Muscle layer of duodenum (tissue), 2 donors: ENCODE data around the gene ERN1.

ENCODE experiments used
- H3K27ac ChIP-seq: one replicate; pipeline ENCODE4 v1.7.0; 2013; ENCODE audit warnings: mild to moderate bottlenecking, low read length
- H3K27me3 ChIP-seq: one replicate; pipeline ENCODE4 v1.7.0; 2013; ENCODE audit warnings: low read depth, mild to moderate bottlenecking, control low read depth, low read length
- H3K36me3 ChIP-seq, 2 donors: one replicate each; pipeline ENCODE4 v1.7.0; 2013; ENCODE audit warnings: low read length in 2 of 2, control low read depth in 1 of 2, mild to moderate bottlenecking in 1 of 2; ENCODE audit not compliant: insufficient read depth in 2 of 2, control insufficient read depth in 1 of 2
- H3K4me1 ChIP-seq, 2 donors: one replicate each; pipeline ENCODE4 v1.7.0; 2013; ENCODE audit warnings: low read length in 2 of 2, mild to moderate bottlenecking in 2 of 2, control low read depth in 1 of 2, moderate library complexity in 1 of 2; ENCODE audit not compliant: insufficient read depth in 2 of 2, control insufficient read depth in 1 of 2
- H3K4me3 ChIP-seq, 2 donors: one replicate each; pipeline ENCODE4 v1.7.0; 2013; ENCODE audit warnings: low read length in 2 of 2, low read depth in 1 of 2, mild to moderate bottlenecking in 1 of 2
- H3K9me3 ChIP-seq, 2 donors: one replicate each; pipeline ENCODE4 v1.7.0; 2013; ENCODE audit warnings: low read length in 2 of 2, control low read depth in 1 of 2, mild to moderate bottlenecking in 1 of 2; ENCODE audit not compliant: control insufficient read depth in 1 of 2
- donor health status: healthy.

ERN1 gene

DNA sequence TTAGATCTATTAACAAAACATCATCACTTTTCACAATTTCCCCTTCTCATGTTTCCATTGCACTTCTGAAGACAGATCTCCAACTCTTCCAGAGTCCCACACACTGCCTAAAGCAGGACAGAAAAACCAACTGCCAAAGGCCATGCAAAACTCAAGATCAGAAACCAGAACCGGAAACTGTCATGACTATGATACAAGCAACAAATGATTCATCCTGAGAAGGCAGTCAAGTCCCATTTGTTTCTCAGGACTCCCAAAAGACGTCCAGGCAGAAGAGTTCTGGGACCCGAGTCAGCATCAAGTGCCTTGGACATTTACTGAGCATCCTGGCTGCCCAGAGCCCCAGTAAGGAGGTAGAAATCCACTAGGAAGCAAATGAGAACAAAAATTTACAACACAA lies 38.8 kb downstream of the ERN1 start:
- H3K27ac ChIP-seq, result no peak overlapping the region
- H3K4me1 ChIP-seq, result peaks cover 0 to 5% of the 10 kb centered on the region in 2 donors
- H3K27me3 ChIP-seq, result no peaks in the 10 kb centered on the region
- no peaks in the 10 kb centered on the region for H3K36me3 ChIP-seq
- no peaks in the 10 kb centered on the region for H3K9me3 ChIP-seq
- no peak overlapping the region for H3K4me3 ChIP-seq

DNA sequence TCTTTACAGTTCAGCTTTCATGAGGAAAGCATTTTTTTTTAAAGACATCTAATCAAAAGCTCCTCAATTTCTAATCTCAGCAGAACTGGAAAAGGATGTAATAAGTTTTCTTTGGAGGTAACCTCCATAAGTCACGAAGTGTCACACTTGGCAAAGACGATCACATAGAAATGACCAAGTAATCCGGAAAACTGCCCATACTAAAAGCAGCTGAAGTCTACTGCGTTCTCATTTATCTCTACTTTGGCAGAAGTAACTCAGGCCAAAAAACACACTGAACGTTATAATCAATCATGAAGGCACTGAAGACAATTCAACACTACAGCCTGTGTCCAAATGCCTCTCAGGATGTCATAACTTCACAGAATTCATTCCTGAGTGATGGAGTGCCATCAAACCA lies 39.8 kb downstream of the ERN1 start:
- H3K4me3 ChIP-seq, result no peak overlapping the region
- peaks cover 0 to under 1% of the 10 kb centered on the region in 2 donors for H3K4me1 ChIP-seq
- no peak overlapping the region for H3K27ac ChIP-seq
- H3K27me3 ChIP-seq, result no peaks in the 10 kb centered on the region
- no peaks in the 10 kb centered on the region for H3K36me3 ChIP-seq
- no peaks in the 10 kb centered on the region for H3K9me3 ChIP-seq

DNA sequence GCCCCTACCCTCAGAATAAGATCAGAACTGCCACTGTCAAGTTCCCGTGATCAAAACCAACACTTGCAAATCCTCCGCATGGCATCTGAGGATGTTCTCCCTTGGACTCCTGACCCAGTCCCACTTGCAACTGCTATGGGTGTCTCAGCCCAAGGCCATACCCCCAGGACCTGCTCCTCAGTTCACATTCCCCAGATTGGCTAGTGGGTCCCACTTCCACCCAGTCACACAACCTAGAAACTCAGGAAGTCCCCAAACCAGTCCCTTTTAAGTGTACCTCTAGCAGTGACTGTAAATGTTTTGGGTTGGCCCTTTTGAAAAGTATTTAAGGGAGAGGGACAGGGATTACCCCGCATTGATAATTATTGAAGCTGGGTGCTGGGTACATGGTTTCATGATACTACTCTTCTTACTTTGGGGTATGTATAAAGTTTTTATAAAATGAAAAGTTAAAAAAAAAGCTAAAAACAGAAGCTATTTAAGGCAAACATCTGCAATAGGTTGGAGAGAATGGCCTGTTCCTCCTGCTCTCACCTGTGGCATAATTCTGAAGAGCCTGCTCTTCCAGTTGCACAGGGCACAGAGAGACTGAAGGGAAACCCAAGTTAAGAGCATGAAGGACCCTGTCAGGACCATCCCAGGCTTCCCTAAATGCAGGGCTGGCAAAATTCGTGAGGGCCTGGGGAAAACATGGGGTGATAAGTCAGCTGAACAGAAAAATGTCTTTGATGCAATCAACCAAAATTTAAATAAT lies 42.5 kb downstream of the ERN1 start:
- Histone ChIP-seq H3K27ac (no peak overlapping the region), H3K4me3 (no peak overlapping the region), H3K36me3 (no peaks in the 10 kb centered on the region), H3K9me3 (no peaks in the 10 kb centered on the region), H3K27me3 (no peaks in the 10 kb centered on the region), H3K4me1 (peaks cover 0 to 7% of the 10 kb centered on the region in 2 donors)

DNA sequence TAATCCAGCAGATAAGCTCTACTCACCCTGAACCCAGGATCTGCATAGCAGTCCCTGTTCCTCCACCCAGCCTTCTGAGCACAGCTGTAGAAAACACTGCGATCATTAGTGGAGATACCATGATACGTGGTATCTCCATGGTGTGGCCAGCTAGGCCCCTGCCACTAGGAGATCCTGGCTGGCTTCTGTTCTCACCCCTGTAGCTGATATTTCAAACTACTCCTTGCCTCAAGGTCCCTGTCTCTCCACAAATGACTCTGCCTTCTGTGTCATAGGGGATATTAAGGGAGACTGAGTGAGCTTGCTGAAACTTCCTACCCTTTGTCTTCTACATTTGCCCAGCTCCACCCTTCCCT lies 44.3 kb downstream of the ERN1 start:
- H3K4me1 ChIP-seq, result peaks cover 0 to 13% of the 10 kb centered on the region in 2 donors

DNA sequence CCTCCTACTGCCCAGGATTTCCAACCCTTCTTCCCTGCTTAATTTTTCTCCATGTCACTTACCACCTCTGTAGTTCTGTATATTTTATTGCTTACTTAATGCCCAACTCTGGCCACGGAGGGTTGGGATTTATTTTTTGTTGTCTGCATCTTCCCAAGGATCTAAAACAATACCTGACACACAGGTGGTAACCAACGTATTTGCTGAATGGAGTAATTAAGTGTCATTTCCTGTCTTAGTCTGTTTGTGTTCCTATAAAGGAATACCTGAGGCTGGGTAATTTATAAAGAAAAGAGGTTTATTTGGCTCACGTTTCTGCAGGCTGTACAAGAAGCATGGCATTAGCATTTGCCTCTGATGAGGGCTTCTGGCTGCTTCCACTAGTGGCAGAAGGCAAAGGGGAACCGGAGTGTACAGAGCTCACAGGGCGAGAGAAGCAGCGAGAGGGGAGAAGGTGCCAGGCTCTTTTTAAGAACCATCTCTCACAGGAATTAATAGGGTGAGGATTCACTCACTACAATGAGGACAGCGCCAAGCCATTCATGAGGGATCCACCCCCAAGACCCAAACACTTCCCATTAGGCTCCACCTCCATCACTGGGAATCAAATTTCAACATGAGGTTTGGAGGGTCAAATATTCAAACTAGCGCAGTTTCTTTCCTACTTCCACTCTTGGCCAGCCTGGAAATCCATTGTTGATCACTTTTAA lies 44.8 kb downstream of the ERN1 start:
- no peak overlapping the region for H3K4me3 ChIP-seq
- no peaks in the 10 kb centered on the region for H3K27me3 ChIP-seq
- H3K4me1 ChIP-seq, result peaks cover 0 to 13% of the 10 kb centered on the region in 2 donors
- peak overlapping the region; percentile 15 for H3K27ac ChIP-seq
- no peaks in the 10 kb centered on the region for H3K36me3 ChIP-seq
- no peaks in the 10 kb centered on the region for H3K9me3 ChIP-seq

More for the DNA sequence above, 44.3 kb downstream of the ERN1 start:
- no peaks in the 10 kb centered on the region for H3K9me3 ChIP-seq
- no peaks in the 10 kb centered on the region for H3K27me3 ChIP-seq
- no peaks in the 10 kb centered on the region for H3K36me3 ChIP-seq
- no peak overlapping the region for H3K4me3 ChIP-seq
- H3K27ac ChIP-seq, result no peak overlapping the region

DNA sequence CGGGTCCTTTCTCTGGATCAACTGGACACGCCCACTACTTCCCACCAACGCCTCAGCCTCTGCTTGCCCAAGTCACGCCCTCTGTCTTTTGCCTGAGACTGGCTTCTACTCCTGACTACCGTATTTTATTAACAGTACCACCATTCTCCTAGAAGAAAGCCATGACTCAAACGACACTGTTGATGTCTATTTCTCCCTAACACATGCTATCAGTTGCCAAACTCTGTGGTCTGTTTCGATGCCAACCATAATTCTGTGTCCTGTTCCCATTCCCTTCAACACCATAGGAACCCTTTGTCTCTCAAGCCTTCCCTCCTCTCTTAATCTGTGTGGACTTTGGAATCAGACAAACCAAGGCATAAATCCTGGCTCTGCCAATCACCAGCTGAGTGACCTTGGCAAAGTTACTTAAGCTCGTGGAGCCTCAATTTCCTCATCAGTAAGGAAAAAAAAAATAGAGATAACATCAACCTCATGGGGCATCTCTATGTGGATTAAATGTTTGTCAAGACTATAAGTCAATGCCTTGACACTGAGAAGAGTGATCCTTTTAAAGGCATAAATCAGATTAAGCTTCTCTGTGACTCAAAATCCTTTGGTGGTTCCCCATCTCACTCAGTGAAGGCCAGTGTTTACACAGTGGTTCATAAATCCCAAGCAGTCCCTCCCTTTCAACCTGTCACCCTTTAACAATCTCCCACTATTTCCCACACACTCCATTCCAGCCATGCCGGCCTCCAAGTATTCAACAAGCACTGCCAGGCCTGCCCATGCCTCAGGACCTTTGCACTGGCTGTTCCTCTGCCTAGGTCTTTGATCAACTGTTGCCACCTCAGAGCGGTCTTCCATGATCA lies 45.6 kb downstream of the ERN1 start:
- Histone ChIP-seq H3K27me3 (no peaks in the 10 kb centered on the region), H3K4me1 (peaks cover 0 to 13% of the 10 kb centered on the region in 2 donors), H3K36me3 (peaks cover 2 to 4% of the 10 kb centered on the region in 2 donors), H3K27ac (peak overlapping the region; percentile 53), H3K4me3 (no peak overlapping the region), H3K9me3 (no peaks in the 10 kb centered on the region)

DNA sequence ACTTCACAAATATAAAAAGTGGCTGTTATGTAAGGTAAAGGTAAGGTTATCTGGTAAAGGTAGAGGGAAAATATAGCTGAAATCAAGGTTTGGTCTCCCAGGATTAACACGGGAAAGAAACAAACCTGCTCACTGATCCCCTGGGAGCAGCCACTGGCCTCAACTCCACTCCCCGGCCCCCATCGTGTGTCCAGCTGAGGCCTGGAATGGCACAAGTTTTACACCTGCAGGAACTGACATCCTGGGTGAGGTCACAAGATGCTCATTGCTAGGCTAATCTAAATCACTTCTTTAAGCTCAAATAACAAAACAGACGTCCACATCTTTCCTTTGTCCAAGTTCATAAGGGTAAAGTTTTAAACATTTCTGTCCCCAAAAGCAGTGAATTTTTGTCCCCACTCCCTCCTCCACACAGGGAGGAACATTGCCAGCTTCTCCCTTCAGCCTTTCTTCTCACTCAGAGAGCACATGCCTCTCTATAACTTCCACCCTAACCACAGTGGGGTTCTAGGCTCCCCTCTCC lies 46.3 kb downstream of the ERN1 start:
- no peaks in the 10 kb centered on the region for H3K9me3 ChIP-seq
- H3K27me3 ChIP-seq, result no peaks in the 10 kb centered on the region
- H3K4me1 ChIP-seq, result peaks cover 0 to 13% of the 10 kb centered on the region in 2 donors
- H3K36me3 ChIP-seq, result peaks cover 5 to 10% of the 10 kb centered on the region in 2 donors
- peak overlapping the region; percentile 53 for H3K27ac ChIP-seq
- no peak overlapping the region for H3K4me3 ChIP-seq

DNA sequence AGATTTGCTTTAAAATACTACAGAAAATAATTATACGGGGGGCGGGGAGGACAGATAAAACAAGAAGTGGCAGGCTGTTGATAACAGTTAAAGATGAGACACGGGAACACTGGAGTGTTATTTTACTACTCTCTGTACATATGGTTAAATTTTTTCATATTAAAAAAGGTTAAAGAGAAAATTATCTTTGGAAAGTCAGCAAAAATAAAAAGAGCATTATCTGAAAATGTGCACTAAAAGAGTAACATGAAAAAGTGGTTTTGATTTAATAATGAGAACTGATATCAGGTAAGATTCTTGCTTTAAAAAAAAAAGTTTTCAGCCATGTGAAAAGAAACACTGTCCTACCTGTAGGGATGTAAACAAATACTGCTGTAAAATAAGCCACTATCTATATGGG lies 46.9 kb downstream of the ERN1 start:
- Histone ChIP-seq H3K9me3 (no peaks in the 10 kb centered on the region), H3K27me3 (no peaks in the 10 kb centered on the region), H3K4me3 (no peak overlapping the region), H3K36me3 (peaks cover 5 to 10% of the 10 kb centered on the region in 2 donors), H3K27ac (peak overlapping the region; percentile 53), H3K4me1 (peaks cover 0 to 13% of the 10 kb centered on the region in 2 donors)

DNA sequence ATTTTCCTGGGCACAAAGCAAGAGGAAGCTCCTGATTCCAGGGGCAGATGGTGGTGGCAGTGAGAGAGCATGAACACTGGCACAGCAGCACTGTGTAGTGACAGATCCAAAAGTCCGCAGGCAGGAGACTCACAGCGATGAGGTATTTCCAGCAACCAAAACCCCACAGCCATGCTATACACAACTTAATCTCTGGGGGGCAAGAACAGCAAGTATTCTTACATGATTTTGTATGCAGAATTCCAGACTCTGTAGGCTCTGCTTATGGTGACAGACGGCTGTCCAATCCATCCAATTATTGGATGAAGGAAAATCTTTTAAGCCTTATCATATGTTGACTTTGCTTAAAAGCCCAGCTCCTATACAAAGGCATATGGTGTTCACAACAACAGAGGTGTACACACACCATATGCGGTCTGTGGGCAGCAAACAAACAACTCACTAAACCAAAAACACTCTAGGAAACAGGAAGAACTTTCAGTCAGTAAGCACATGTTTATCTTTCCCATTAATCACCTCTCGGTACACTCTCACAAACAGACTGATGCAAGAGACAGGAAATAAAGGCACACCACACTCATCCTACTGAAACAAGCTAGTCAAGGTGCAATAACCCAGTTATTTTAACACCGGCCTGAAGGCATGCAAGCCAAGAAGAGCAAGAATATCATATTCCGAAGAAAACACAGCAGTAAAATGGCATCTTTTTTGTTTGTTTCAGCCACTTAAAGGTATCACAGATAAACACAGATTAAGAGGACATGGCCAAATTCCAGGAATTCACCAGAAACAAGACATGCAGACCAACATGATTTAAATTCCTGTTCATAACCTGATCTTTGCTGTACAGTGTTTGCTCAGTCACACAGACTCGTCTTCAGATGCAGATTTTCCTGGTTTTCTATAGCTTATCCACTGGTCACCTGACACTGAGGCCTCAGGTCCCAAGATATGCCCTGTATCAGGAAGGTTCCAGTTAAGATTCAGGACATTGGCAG lies 47.8 kb downstream of the ERN1 start:
- Histone ChIP-seq H3K36me3 (peaks cover 5 to 10% of the 10 kb centered on the region in 2 donors), H3K27me3 (no peaks in the 10 kb centered on the region), H3K4me3 (no peak overlapping the region), H3K27ac (no peak overlapping the region), H3K9me3 (no peaks in the 10 kb centered on the region), H3K4me1 (peaks cover 0 to 13% of the 10 kb centered on the region in 2 donors)

DNA sequence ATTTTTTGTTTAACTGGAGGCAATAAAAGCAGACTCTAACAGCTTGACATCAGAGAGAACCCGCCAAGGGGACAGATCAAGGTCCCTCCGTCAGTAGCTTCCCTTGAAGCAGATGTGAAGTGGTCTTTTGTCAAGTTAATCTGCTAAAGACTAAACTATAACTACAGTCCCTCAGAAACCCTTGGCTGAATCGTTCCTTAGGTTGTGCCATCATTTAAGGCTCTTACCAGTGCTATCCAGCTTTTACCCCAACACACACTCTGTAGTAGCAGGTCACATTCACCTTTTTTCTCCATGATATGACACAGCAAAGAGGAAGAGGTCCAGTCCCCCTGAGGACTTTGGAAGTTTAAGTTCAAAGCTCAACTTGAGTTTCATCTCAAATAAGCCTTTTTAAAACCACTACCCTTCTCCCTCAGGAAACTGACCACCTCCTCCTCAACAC lies 49.7 kb downstream of the ERN1 start:
- Histone ChIP-seq H3K27ac (no peak overlapping the region), H3K4me1 (peaks cover 0 to 13% of the 10 kb centered on the region in 2 donors), H3K36me3 (peaks cover 5 to 10% of the 10 kb centered on the region in 2 donors), H3K9me3 (no peaks in the 10 kb centered on the region), H3K27me3 (no peaks in the 10 kb centered on the region), H3K4me3 (no peak overlapping the region)
